Tibial nerve (tissue), 4 donors: ENCODE data around the gene SH3RF3. TPM values are rescaled to one million over a fixed set of nuclear protein-coding genes. Genes with fewer than 3 reads are reported as not detected.
"Not testable (repeated sequence)": the region's sequence is repeated elsewhere in the genome, so short reads cannot be mapped to it uniquely, and the experiment has no call there.

Experiments
- DNase-seq, 2 donors: peaks; one replicate each; pipeline ENCODE4 v3.0.0-alpha.2; 2019; ENCODE audit warnings: low spot score in 2 of 2
- H3K27ac ChIP-seq, 4 donors: fragments of 200-600 bp; sonication (generic) in 3 of 4; one replicate each; pipeline ENCODE4 v1.5.1; 2017 to 2019; ENCODE audit warnings: mild to moderate bottlenecking in 1 of 4
- H3K27me3 ChIP-seq, 2 donors: fragments of 200-600 bp; sonication (generic) in 1 of 2; one replicate each; pipeline versions ENCODE4 v1.5.1 to v1.6.0; 2017 to 2019
- H3K36me3 ChIP-seq, 3 donors: fragments of 200-600 bp; sonication (generic); one replicate each; pipeline ENCODE4 v1.5.1; 2018 to 2019
- H3K4me1 ChIP-seq, 4 donors: fragments of 200-600 bp; sonication (generic) in 3 of 4; one replicate each; pipeline ENCODE4 v1.5.1; 2017 to 2019
- H3K4me3 ChIP-seq, 4 donors: fragments of 200-600 bp; sonication (generic) in 3 of 4; one replicate each; pipeline ENCODE4 v1.5.1; 2017 to 2019; ENCODE audit warnings: mild to moderate bottlenecking in 1 of 4, moderate library complexity in 1 of 4
- H3K9me3 ChIP-seq, 4 donors: fragments of 200-600 bp; sonication (generic) in 3 of 4; one replicate each; pipeline ENCODE4 v1.5.1; 2017 to 2019
- CTCF ChIP-seq, 5 experiments: fragments of 200-600 bp in 3 of 5; fragments of 450-650 bp in 2 of 5; sonication (generic) in 3 of 5; IDR thresholded peaks; one replicate each; pipeline ENCODE4 v1.5.1; 2016 to 2019; ENCODE audit warnings: antibody characterized with exemption in 5 of 5, mild to moderate bottlenecking in 3 of 5, moderate library complexity in 2 of 5
- EP300 ChIP-seq, 2 donors: sonication (generic); formaldehyde crosslinking; IDR thresholded peaks; one replicate each; pipeline ENCODE4 v1.6.1; 2017; ENCODE audit warnings: antibody characterized with exemption in 2 of 2, mild to moderate bottlenecking in 1 of 2
- POLR2A ChIP-seq, 2 donors: fragments of 450-650 bp; IDR thresholded peaks; one replicate each; pipeline ENCODE4 v1.6.1; 2017; ENCODE audit warnings: antibody characterized with exemption in 2 of 2, mild to moderate bottlenecking in 2 of 2, moderate library complexity in 2 of 2
- WGBS, 2 donors: methylation state at CpG; one replicate each; pipeline ENCODE4 v1.1.5; 2018; 5-methylcytosine and 5-hydroxymethylcytosine counted together
- total RNA-seq, 4 donors: library from RNA; depleted of rRNA; stranded (reverse); fragments of >200 nt; gene quantifications; one replicate each; pipeline ENCODE4 v1.1.0, GENCODE V29; 2016

The SH3RF3 gene
- total RNA-seq, 4 donors from 2014 or later, result 6.9 to 18.0 (median 11.4) TPM

GRCh38 chr2:109159096-109159495, 30.1 kb downstream of the SH3RF3 start:
- TF ChIP-seq EP300 (IDR thresholded peaks at IDR 0.05), result no peak
- TF ChIP-seq POLR2A (IDR thresholded peaks at IDR 0.05), result no peak
- TF ChIP-seq CTCF (IDR thresholded peaks at IDR 0.05), result no peak
- no peak overlapping the region for H3K27ac ChIP-seq
- no peaks in the 10 kb centered on the region for H3K27me3 ChIP-seq
- H3K4me3 ChIP-seq, result no peak overlapping the region
- no peaks in the 10 kb centered on the region for H3K9me3 ChIP-seq
- WGBS, 2 donors, result 91 to 92% methylated on average over 11 to 13 of the region's 13 CpGs
- H3K36me3 ChIP-seq, result no peaks in the 10 kb centered on the region
- peaks cover 0 to 23% (median 1%) of the 10 kb centered on the region in 4 donors for H3K4me1 ChIP-seq
- DNase-seq, result no peak

GRCh38 chr2:109160714-109161440, 31.9 kb downstream of the SH3RF3 start:
- H3K36me3 ChIP-seq, result no peaks in the 10 kb centered on the region
- H3K4me3 ChIP-seq, result no peak overlapping the region
- H3K9me3 ChIP-seq, result no peaks in the 10 kb centered on the region
- TF ChIP-seq POLR2A (IDR thresholded peaks at IDR 0.05), result no peak
- TF ChIP-seq EP300 (IDR thresholded peaks at IDR 0.05), result no peak
- TF ChIP-seq CTCF (IDR thresholded peaks at IDR 0.05), result no peak
- WGBS, 2 donors, result 78% methylated on average over 8 of the region's 8 CpGs
- no peak overlapping the region for H3K27ac ChIP-seq
- no peak for DNase-seq
- no peaks in the 10 kb centered on the region for H3K27me3 ChIP-seq
- peaks cover 0 to 35% (median 10%) of the 10 kb centered on the region in 4 donors for H3K4me1 ChIP-seq

- H3K36me3 ChIP-seq, H3K4me3 ChIP-seq, H3K27me3 ChIP-seq, H3K9me3 ChIP-seq, H3K27ac ChIP-seq, DNase-seq: not testable (repeated sequence)
- 79 to 87% methylated on average over 2 of the region's 2 CpGs for WGBS, 2 donors
- peaks cover 0 to 40% (median 10%) of the 10 kb centered on the region in 4 donors for H3K4me1 ChIP-seq
Measured at GRCh38 chr2:109162367-109162766, 33.4 kb downstream of the SH3RF3 start.

GRCh38 chr2:109162999-109163398, 34.0 kb downstream of the SH3RF3 start:
- TF ChIP-seq POLR2A (IDR thresholded peaks at IDR 0.05) (no peak), EP300 (IDR thresholded peaks at IDR 0.05) (no peak), CTCF (IDR thresholded peaks at IDR 0.05) (no peak)
- Histone ChIP-seq H3K36me3 (no peaks in the 10 kb centered on the region), H3K4me1 (peaks cover 0 to 40% (median 10%) of the 10 kb centered on the region in 4 donors), H3K27ac (no peak overlapping the region), H3K9me3 (no peaks in the 10 kb centered on the region), H3K27me3 (no peaks in the 10 kb centered on the region), H3K4me3 (no peak overlapping the region)
- DNase-seq, result peak in 1 of 2 donors; percentile 48
- WGBS, 2 donors, result 32 to 48% methylated on average over 7 of the region's 7 CpGs

- H3K27me3 ChIP-seq, result no peaks in the 10 kb centered on the region
- peak overlapping the region in 2 of 4 donors; percentile 6 to 39 for H3K27ac ChIP-seq
- H3K36me3 ChIP-seq, result no peaks in the 10 kb centered on the region
- 56 to 62% methylated on average over 1 of the region's 1 CpG for WGBS, 2 donors
- no peak for DNase-seq
- no peaks in the 10 kb centered on the region for H3K9me3 ChIP-seq
- no peak overlapping the region for H3K4me3 ChIP-seq
- TF ChIP-seq POLR2A (IDR thresholded peaks at IDR 0.05) (no peak), EP300 (IDR thresholded peaks at IDR 0.05) (no peak), CTCF (IDR thresholded peaks at IDR 0.05) (no peak)
- peaks cover 0 to 40% (median 10%) of the 10 kb centered on the region in 4 donors for H3K4me1 ChIP-seq
Measured at GRCh38 chr2:109164311-109164710, 35.3 kb downstream of the SH3RF3 start.
